ENCODE results near the gene DOCK10. TPM values are rescaled to one million over a fixed set of nuclear protein-coding genes. Genes with fewer than 3 reads are reported as not detected.

Gene DOCK10
- total RNA-seq, 1 experiment from 2014 or later, result 5.8 TPM

GRCh38 chr2:224970311-224970710 lies 72.0 kb downstream of the DOCK10 start:
- TF ChIP-seq POLR2AphosphoS5 (IDR thresholded peaks at IDR 0.05; ENCODE audit: low read depth, low read length), result no peak
- no peak for TF ChIP-seq TCF7L2 (IDR thresholded peaks at IDR 0.05; ENCODE audit: low read depth, low read length)
- TF ChIP-seq REST (IDR thresholded peaks at IDR 0.05; ENCODE audit: insufficient read depth in 1 of 2, low read depth in 2 of 2, low read length in 1 of 2), result no peak
- no peak for TF ChIP-seq SIN3A (IDR thresholded peaks at IDR 0.05; ENCODE audit: borderline replicate concordance, insufficient read depth, low read depth, low read length)
- no peak for TF ChIP-seq CTCF (IDR thresholded peaks at IDR 0.05)
- Histone ChIP-seq H3K36me3 (ENCODE audit: control insufficient read depth, insufficient read depth, low read length) (no peaks in the 10 kb centered on the region), H3K4me3 (ENCODE audit: low read depth in 2 of 2, low read length in 2 of 2) (no peak overlapping the region), H3K27me3 (ENCODE audit: control insufficient read depth, insufficient read depth, low read length) (no peaks in the 10 kb centered on the region), H3K27ac (ENCODE audit: low read length) (no peak overlapping the region), H3K9me3 (ENCODE audit: control insufficient read depth, insufficient read depth, low read depth, low read length) (no peaks in the 10 kb centered on the region), H3K4me1 (ENCODE audit: control insufficient read depth, insufficient read depth, low read length) (peaks cover 5% of the 10 kb centered on the region; the same call in 1 of the 2 replicates)
- intact Hi-C loops (cut with micrococcal nuclease; ENCODE audit: unreplicated experiment) (no loop called here), in situ Hi-C loops (cut with HindIII; ENCODE audit: low pct_unique_long_range_greater_than_20kb, low sequenced_read_pairs) (no loop called here)
- CTCF ChIA-PET, result no interaction called here
- no peak for ATAC-seq
- POLR2A ChIA-PET, result no interaction called here
- BruUV-seq (replicated peaks), result no TSS peak
- DNase-seq (ENCODE audit: low read depth, low spot score), result no peak

GRCh38 chr2:224969633-224970260 lies 72.5 kb downstream of the DOCK10 start:
- in situ Hi-C loops (cut with HindIII; ENCODE audit: low pct_unique_long_range_greater_than_20kb, low sequenced_read_pairs), result no loop called here
- intact Hi-C loops (cut with micrococcal nuclease; ENCODE audit: unreplicated experiment), result no loop called here

More at GRCh38 chr2:224969633-224970260, 72.5 kb downstream of the DOCK10 start:
- H3K4me3 ChIP-seq (ENCODE audit: low read depth in 2 of 2, low read length in 2 of 2), result no peak overlapping the region
- no peaks in the 10 kb centered on the region for H3K27me3 ChIP-seq (ENCODE audit: control insufficient read depth, insufficient read depth, low read length)
- CTCF ChIA-PET, result no interaction called here
- POLR2A ChIA-PET, result no interaction called here
- H3K4me1 ChIP-seq (ENCODE audit: control insufficient read depth, insufficient read depth, low read length), result peaks cover 5% of the 10 kb centered on the region; the same call in 1 of the 2 replicates
- ATAC-seq (no peak), DNase-seq (ENCODE audit: low read depth, low spot score) (no peak)
- TF ChIP-seq SIN3A (IDR thresholded peaks at IDR 0.05; ENCODE audit: borderline replicate concordance, insufficient read depth, low read depth, low read length) (no peak), REST (IDR thresholded peaks at IDR 0.05; ENCODE audit: insufficient read depth in 1 of 2, low read depth in 2 of 2, low read length in 1 of 2) (no peak), POLR2AphosphoS5 (IDR thresholded peaks at IDR 0.05; ENCODE audit: low read depth, low read length) (no peak), CTCF (IDR thresholded peaks at IDR 0.05) (no peak), TCF7L2 (IDR thresholded peaks at IDR 0.05; ENCODE audit: low read depth, low read length) (no peak)
- H3K9me3 ChIP-seq (ENCODE audit: control insufficient read depth, insufficient read depth, low read depth, low read length), result no peaks in the 10 kb centered on the region
- no peaks in the 10 kb centered on the region for H3K36me3 ChIP-seq (ENCODE audit: control insufficient read depth, insufficient read depth, low read length)
- BruUV-seq (replicated peaks), result no TSS peak
- H3K27ac ChIP-seq (ENCODE audit: low read length), result no peak overlapping the region

Data from Panc1 (cell line).